LNCaP clone FGC (cell line): ENCODE results near the gene KIRREL2.

ENCODE experiments used
- DNase-seq: peaks from one replicate; pipeline ENCODE4 v3.0.0-alpha.2; 2011; ENCODE audit warnings: low read depth
- H3K4me3 ChIP-seq: 2 replicates; pipeline ENCODE4 v1.5.1; 2011; ENCODE audit warnings: mild to moderate bottlenecking, low read depth, low read length, control low read depth
- TF ChIP-seq, protein P1 (sequence below): IDR thresholded peaks from 2 replicates; pipeline ENCODE4 v1.5.1; 2012; ENCODE audit warnings: mild to moderate bottlenecking; ENCODE audit not compliant: control insufficient read depth, insufficient read depth; ENCODE audit errors: extremely low read depth

KIRREL2 gene

DNA sequence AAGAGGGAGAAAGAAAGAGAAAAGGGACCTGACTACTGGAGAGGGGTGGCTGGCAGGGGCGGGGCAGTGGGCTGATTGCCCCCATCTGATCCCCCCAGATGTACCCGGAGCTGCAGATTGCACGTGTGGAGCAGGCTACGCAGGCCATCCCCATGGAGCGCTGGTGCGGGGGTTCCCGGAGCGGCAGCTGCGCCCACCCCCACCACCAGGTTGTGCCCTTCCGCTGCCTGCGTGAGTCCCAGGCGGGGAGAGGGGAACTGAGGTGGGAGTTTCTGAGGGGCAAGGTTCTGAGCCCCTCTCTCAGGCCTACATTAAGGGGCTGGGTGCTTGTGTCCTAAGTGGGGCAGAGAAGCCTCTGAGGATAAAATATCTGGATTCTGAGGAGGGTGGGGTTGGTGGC lies 14.1 kb downstream of the KIRREL2 start:
- TF ChIP-seq, protein P1, sequence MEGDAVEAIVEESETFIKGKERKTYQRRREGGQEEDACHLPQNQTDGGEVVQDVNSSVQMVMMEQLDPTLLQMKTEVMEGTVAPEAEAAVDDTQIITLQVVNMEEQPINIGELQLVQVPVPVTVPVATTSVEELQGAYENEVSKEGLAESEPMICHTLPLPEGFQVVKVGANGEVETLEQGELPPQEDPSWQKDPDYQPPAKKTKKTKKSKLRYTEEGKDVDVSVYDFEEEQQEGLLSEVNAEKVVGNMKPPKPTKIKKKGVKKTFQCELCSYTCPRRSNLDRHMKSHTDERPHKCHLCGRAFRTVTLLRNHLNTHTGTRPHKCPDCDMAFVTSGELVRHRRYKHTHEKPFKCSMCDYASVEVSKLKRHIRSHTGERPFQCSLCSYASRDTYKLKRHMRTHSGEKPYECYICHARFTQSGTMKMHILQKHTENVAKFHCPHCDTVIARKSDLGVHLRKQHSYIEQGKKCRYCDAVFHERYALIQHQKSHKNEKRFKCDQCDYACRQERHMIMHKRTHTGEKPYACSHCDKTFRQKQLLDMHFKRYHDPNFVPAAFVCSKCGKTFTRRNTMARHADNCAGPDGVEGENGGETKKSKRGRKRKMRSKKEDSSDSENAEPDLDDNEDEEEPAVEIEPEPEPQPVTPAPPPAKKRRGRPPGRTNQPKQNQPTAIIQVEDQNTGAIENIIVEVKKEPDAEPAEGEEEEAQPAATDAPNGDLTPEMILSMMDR: no peak
- H3K4me3 ChIP-seq: no peak overlapping the region
- DNase-seq: no peak

GRCh38 chr19:35871611-35872010 lies 14.9 kb downstream of the KIRREL2 start:
- no peak for DNase-seq
- TF ChIP-seq, protein P1: no peak

GRCh38 chr19:35872180-35872579 lies 15.5 kb downstream of the KIRREL2 start:
- H3K4me3 ChIP-seq: no peak overlapping the region
- TF ChIP-seq, protein P1: no peak
- no peak for DNase-seq

More at GRCh38 chr19:35871611-35872010, 14.9 kb downstream of the KIRREL2 start:
- no peak overlapping the region for H3K4me3 ChIP-seq

DNA sequence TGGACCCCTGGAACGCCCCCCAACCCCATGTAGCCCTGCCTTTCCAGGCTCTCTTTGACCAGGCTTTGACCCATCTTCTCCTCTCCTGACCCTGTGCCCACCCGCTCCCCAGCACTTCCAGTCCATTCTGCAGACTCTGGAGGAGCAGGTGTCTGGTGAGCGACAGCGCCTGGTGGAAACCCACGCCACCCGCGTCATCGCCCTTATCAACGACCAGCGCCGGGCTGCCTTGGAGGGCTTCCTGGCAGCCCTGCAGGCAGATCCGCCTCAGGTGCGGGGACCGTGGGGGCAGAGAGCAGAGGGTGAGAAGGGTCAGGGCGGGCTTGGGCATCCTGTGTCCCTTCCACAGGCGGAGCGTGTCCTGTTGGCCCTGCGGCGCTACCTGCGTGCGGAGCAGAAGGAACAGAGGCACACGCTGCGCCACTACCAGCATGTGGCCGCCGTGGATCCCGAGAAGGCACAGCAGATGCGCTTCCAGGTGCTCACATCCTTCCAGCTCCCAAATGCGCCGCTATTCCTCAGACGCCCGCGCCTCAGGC lies 17.8 kb downstream of the KIRREL2 start:
- no peak for DNase-seq
- no peak overlapping the region for H3K4me3 ChIP-seq
- TF ChIP-seq, protein P1: no peak

DNA sequence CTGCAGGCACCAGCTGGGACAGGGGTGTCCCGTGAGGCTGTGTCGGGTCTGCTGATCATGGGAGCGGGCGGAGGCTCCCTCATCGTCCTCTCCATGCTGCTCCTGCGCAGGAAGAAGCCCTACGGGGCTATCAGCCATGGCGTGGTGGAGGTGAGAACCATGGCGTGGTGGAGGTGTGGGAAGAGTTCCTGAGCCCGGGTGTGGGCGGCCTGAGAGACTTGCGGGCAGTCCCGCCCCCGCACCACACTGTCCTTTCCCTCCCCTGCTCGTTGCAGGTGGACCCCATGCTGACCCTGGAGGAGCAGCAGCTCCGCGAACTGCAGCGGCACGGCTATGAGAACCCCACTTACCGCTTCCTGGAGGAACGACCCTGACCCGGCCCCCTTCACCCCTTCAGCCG lies 22.4 kb downstream of the KIRREL2 start:
- TF ChIP-seq, protein P1: no peak
- no peak overlapping the region for H3K4me3 ChIP-seq
- DNase-seq: no peak

GRCh38 chr19:35879770-35880317 lies 23.1 kb downstream of the KIRREL2 start:
- peak; percentile 58 for DNase-seq
- no peak overlapping the region for H3K4me3 ChIP-seq
- TF ChIP-seq, protein P1: no peak
